Measurements from ENCODE around the gene CHTF18. TPM values are rescaled to one million over a fixed set of nuclear protein-coding genes. Genes with fewer than 3 reads are reported as not detected.

The CHTF18 gene
- total and polyA plus RNA-seq, 2 donors from 2014 or later, result 4.2 to 16.0 TPM

GRCh38 chr16:783404-784161, 4.8 kb upstream of the CHTF18 start:
- DNase-seq (no peak), FAIRE-seq (no peak)

GRCh38 chr16:784431-784830, 4.0 kb upstream of the CHTF18 start:
- TF ChIP-seq, protein P1, sequence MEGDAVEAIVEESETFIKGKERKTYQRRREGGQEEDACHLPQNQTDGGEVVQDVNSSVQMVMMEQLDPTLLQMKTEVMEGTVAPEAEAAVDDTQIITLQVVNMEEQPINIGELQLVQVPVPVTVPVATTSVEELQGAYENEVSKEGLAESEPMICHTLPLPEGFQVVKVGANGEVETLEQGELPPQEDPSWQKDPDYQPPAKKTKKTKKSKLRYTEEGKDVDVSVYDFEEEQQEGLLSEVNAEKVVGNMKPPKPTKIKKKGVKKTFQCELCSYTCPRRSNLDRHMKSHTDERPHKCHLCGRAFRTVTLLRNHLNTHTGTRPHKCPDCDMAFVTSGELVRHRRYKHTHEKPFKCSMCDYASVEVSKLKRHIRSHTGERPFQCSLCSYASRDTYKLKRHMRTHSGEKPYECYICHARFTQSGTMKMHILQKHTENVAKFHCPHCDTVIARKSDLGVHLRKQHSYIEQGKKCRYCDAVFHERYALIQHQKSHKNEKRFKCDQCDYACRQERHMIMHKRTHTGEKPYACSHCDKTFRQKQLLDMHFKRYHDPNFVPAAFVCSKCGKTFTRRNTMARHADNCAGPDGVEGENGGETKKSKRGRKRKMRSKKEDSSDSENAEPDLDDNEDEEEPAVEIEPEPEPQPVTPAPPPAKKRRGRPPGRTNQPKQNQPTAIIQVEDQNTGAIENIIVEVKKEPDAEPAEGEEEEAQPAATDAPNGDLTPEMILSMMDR (IDR thresholded peaks at IDR 0.05; ENCODE audit: borderline replicate concordance, extremely low read depth, insufficient read depth), result no peak
- Histone ChIP-seq H3K27me3 (ENCODE audit: control insufficient read depth, insufficient read depth, low read length) (no peaks in the 10 kb centered on the region), H3K27ac (ENCODE audit: low read depth in 2 of 2, low read length in 2 of 2) (no peak overlapping the region), H3K9me3 (ENCODE audit: control insufficient read depth in 2 of 3, insufficient read depth in 1 of 3, low read length in 3 of 3) (no peaks in the 10 kb centered on the region), H3K4me3 (ENCODE audit: low read length in 3 of 3) (no peak overlapping the region), H3K36me3 (ENCODE audit: control insufficient read depth in 2 of 3, insufficient read depth in 3 of 3, low read length in 3 of 3) (no peaks in the 10 kb centered on the region), H3K9ac (ENCODE audit: low read length in 3 of 3) (no peak overlapping the region), H3K4me1 (ENCODE audit: control insufficient read depth in 2 of 3, insufficient read depth in 2 of 3, low read depth in 1 of 3, low read length in 3 of 3) (peaks cover 0 to 15% (median 0%) of the 10 kb centered on the region in 3 donors)
- no peak for DNase-seq
- no peak for FAIRE-seq
- intact Hi-C loops (cut with DNase I), result no loop called here

More at GRCh38 chr16:783404-784161, 4.8 kb upstream of the CHTF18 start:
- intact Hi-C loops (cut with DNase I), result no loop called here
- no peaks in the 10 kb centered on the region for H3K36me3 ChIP-seq (ENCODE audit: control insufficient read depth in 2 of 3, insufficient read depth in 3 of 3, low read length in 3 of 3)
- no peak overlapping the region for H3K4me3 ChIP-seq (ENCODE audit: low read length in 3 of 3)
- H3K27ac ChIP-seq (ENCODE audit: low read depth in 2 of 2, low read length in 2 of 2), result no peak overlapping the region
- no peaks in the 10 kb centered on the region for H3K9me3 ChIP-seq (ENCODE audit: control insufficient read depth in 2 of 3, insufficient read depth in 1 of 3, low read length in 3 of 3)
- H3K9ac ChIP-seq (ENCODE audit: low read length in 3 of 3), result no peak overlapping the region
- TF ChIP-seq, protein P1 (IDR thresholded peaks at IDR 0.05; ENCODE audit: borderline replicate concordance, extremely low read depth, insufficient read depth), result no peak
- H3K27me3 ChIP-seq (ENCODE audit: control insufficient read depth, insufficient read depth, low read length), result no peaks in the 10 kb centered on the region
- H3K4me1 ChIP-seq (ENCODE audit: control insufficient read depth in 2 of 3, insufficient read depth in 2 of 3, low read depth in 1 of 3, low read length in 3 of 3), result peaks cover 0 to 10% (median 0%) of the 10 kb centered on the region in 3 donors

DNA sequence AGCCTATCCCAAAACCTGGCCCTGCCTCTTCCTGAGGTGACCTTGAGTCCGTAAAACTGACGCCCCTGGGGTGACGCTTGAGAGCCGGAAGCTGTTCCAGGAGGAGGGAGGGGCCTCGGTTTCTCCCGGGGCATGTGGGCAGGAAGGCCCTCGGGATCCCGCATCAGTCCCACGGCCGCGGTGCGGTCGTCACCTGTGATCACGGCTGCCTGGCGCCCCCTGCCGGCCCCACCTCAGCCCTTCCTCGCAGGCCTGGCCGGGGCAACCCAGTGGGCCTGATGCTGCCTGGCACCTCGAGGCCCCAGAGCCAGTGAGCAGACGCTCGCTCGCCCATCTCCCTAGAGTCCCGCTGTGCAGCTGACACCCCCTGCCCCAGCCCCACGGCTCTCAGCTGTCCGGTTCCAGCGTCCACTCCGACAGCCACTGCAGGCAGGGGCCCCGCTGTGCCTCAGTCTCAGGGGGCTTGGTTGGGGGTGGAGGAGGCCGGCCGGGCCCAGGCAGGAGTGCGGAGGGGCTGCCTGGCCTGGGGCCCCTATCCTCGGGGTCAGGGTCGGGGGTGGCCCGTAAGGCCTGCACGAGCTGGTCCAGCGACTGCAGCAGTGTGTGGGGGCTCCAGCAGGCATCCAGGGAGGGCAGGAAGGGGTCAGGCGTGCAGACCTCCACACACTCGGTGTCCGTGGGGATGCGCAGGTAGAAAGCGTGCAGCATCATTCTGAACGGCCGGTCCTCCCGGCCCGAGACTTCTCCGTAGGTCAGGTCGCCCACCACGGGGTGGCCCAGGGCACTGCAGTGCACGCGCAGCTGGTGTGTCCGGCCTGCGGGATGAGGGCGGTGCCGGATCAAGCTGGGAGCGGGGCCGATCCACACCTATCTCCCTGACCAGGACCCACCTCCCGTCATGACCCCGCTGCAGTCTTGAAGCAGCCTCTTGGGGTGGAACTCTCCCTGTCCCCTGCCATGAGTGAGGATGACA, 2.6 kb upstream of the CHTF18 start:
- intact Hi-C loops (cut with DNase I), result no loop called here
- peak in 4 of 5 donors; percentile 33 to 87 (median 61) for DNase-seq
- TF ChIP-seq, protein P1 (IDR thresholded peaks at IDR 0.05; ENCODE audit: borderline replicate concordance, extremely low read depth, insufficient read depth), result peak; percentile 67

More for the DNA sequence above, 2.6 kb upstream of the CHTF18 start:
- FAIRE-seq, result no peak
- Histone ChIP-seq H3K9ac (ENCODE audit: low read length in 3 of 3) (no peak overlapping the region), H3K27ac (ENCODE audit: low read depth in 2 of 2, low read length in 2 of 2) (no peak overlapping the region), H3K36me3 (ENCODE audit: control insufficient read depth in 2 of 3, insufficient read depth in 3 of 3, low read length in 3 of 3) (no peaks in the 10 kb centered on the region), H3K27me3 (ENCODE audit: control insufficient read depth, insufficient read depth, low read length) (no peaks in the 10 kb centered on the region), H3K4me3 (ENCODE audit: low read length in 3 of 3) (no peak overlapping the region), H3K4me1 (ENCODE audit: control insufficient read depth in 2 of 3, insufficient read depth in 2 of 3, low read depth in 1 of 3, low read length in 3 of 3) (peaks cover 0 to 15% (median 0%) of the 10 kb centered on the region in 3 donors), H3K9me3 (ENCODE audit: control insufficient read depth in 2 of 3, insufficient read depth in 1 of 3, low read length in 3 of 3) (no peaks in the 10 kb centered on the region)

All from kidney (tissue), 14 donors.